ENCODE results near the gene PCED1B.
A peak's percentile ranks its signal among the peaks of the same experiment; 100 is the strongest.
"Not testable (repeated sequence)": the region's sequence is repeated elsewhere in the genome, so short reads cannot be mapped to it uniquely, and the experiment has no call there.

The PCED1B gene

DNA sequence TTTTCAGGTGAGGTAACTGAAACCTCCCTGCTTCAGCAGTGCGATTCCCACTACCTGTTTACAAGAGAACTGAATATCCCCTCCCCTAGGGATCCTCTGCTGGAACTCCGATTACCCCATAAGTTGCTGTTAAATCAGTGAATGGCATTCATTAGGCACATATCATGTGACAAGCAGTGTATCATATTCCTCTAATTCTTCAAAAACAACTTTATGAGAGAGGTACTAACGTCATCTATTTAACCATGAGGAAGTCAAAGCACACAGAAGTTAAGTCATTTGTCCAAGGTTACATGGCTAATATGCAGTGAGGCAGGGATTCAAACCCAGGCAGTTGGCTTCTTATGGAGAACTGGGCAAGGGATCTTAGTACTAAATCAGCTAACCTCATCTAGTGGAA, 43.9 kb upstream of the PCED1B start:
- TF ChIP-seq, protein P1, sequence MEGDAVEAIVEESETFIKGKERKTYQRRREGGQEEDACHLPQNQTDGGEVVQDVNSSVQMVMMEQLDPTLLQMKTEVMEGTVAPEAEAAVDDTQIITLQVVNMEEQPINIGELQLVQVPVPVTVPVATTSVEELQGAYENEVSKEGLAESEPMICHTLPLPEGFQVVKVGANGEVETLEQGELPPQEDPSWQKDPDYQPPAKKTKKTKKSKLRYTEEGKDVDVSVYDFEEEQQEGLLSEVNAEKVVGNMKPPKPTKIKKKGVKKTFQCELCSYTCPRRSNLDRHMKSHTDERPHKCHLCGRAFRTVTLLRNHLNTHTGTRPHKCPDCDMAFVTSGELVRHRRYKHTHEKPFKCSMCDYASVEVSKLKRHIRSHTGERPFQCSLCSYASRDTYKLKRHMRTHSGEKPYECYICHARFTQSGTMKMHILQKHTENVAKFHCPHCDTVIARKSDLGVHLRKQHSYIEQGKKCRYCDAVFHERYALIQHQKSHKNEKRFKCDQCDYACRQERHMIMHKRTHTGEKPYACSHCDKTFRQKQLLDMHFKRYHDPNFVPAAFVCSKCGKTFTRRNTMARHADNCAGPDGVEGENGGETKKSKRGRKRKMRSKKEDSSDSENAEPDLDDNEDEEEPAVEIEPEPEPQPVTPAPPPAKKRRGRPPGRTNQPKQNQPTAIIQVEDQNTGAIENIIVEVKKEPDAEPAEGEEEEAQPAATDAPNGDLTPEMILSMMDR (IDR thresholded peaks at IDR 0.05; ENCODE audit: low read depth, low read length), result no peak
- H3K4me3 ChIP-seq (ENCODE audit: low read depth, low read length), result no peak overlapping the region
- in situ Hi-C loops (cut with HindIII; ENCODE audit: low sequenced_read_pairs), result no loop called here
- no peak for DNase-seq (ENCODE audit: low read depth, low spot score)

DNA sequence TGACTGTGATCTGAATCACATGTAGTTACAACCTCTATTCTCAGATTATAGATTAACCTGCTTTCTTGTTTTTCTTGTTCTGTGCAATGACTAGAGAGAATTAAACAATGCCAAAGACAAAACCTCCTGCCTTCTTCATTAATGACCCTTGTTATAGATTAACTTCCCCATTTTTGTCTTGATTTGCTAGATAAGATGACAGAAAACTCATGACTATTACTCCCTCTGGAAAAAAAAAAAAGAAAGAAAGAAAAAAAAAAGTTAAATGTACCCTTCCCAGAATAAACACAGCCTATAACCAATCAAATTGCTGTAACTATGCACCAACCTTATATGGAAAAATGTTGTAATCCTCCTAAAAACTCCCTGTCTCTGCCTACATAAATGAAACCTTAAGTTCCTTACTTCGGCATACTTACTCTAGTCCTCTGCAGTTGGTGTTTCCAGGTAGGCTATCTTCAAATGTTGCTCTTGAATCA, 41.1 kb upstream of the PCED1B start:
- in situ Hi-C loops (cut with HindIII; ENCODE audit: low sequenced_read_pairs), result no loop called here
- TF ChIP-seq, protein P1 (IDR thresholded peaks at IDR 0.05; ENCODE audit: low read depth, low read length), result no peak
- peak; percentile 49 for DNase-seq (ENCODE audit: low read depth, low spot score)
- H3K4me3 ChIP-seq (ENCODE audit: low read depth, low read length), result no peak overlapping the region

DNA sequence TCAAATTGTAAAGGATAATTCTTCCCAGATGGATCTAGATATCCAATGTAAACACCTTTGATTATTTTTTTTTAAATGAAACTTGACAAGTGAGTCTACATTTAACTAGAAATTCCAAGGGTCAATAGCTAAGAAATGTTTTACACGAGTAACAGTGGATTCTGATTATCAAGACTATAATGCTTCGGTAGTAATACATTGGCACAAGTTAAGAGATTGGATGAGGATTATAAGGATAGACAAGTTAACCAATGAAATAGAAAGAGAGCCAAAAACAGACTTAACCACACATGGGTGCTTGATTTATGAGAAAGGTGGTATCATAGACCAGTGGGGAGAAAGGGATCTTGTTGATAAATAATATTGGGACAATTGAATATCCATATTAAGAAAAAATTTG, 40.3 kb upstream of the PCED1B start:
- DNase-seq (ENCODE audit: low read depth, low spot score), result no peak
- TF ChIP-seq, protein P1 (IDR thresholded peaks at IDR 0.05; ENCODE audit: low read depth, low read length), result no peak
- H3K4me3 ChIP-seq (ENCODE audit: low read depth, low read length), result no peak overlapping the region

DNA sequence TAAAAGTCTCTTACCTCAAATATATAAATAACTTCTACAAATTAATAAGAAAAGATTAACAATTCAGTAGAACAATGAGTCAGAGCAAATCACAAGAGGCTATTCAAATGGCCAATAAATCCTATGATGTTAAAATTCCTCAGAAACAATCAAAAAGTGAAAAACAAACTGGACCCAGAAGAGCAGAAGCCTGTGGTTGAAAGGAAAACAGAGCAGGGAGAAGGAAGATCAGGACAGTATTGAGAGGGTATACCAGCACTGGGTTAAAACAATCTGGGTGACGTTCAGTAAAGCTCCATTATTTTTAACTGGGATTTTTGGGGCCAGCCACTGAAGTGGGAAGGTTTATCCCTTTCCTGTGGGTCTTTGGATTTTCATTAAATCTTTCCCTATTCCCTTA, 39.7 kb upstream of the PCED1B start:
- no peak overlapping the region for H3K4me3 ChIP-seq (ENCODE audit: low read depth, low read length)
- no peak for DNase-seq (ENCODE audit: low read depth, low spot score)
- in situ Hi-C loops (cut with HindIII; ENCODE audit: low sequenced_read_pairs), result no loop called here
- TF ChIP-seq, protein P1 (IDR thresholded peaks at IDR 0.05; ENCODE audit: low read depth, low read length), result no peak

More for the DNA sequence above, 40.3 kb upstream of the PCED1B start:
- in situ Hi-C loops (cut with HindIII; ENCODE audit: low sequenced_read_pairs), result no loop called here

DNA sequence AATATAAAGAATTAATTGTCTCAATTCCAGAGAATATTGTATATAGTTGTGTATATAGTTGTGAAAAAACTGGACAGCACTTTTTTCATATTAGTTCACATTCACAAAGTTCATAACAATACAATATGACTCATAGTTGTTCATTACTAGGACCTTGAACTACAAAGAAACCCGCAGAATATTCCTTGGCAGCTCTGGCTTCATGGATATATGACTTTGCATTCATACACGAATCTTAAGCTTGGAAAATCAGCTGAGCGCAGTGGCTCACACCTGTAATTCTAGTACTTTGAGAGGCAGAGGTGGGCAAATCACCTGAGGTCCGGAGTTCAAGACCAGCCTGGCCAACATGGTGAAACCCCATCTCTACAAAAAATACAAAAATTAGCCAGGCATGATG, 38.1 kb upstream of the PCED1B start:
- DNase-seq (ENCODE audit: low read depth, low spot score), result no peak
- H3K4me3 ChIP-seq (ENCODE audit: low read depth, low read length), result no peak overlapping the region
- in situ Hi-C loops (cut with HindIII; ENCODE audit: low sequenced_read_pairs), result no loop called here
- TF ChIP-seq, protein P1 (IDR thresholded peaks at IDR 0.05; ENCODE audit: low read depth, low read length), result no peak

DNA sequence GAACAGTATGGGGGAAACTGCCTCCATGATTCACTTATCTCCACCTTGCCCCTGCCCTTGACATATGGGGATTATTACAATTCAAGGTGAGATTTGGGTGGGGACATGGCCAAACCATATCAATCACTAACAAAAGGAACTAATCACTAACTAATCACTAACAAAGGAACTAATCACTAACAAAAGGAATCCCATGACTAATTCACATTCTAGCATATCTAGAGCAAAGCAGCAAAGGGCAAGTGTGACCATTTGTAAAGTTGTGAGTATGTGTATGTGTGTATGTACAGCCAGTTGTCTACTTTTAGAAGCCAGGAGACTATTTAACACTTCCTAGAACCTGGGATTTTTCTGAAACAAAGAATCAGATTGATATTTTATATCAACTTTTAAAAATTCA, 30.9 kb upstream of the PCED1B start:
- no peak overlapping the region for H3K4me3 ChIP-seq (ENCODE audit: low read depth, low read length)
- no peak for DNase-seq (ENCODE audit: low read depth, low spot score)
- in situ Hi-C loops (cut with HindIII; ENCODE audit: low sequenced_read_pairs), result no loop called here
- TF ChIP-seq, protein P1 (IDR thresholded peaks at IDR 0.05; ENCODE audit: low read depth, low read length), result no peak

DNA sequence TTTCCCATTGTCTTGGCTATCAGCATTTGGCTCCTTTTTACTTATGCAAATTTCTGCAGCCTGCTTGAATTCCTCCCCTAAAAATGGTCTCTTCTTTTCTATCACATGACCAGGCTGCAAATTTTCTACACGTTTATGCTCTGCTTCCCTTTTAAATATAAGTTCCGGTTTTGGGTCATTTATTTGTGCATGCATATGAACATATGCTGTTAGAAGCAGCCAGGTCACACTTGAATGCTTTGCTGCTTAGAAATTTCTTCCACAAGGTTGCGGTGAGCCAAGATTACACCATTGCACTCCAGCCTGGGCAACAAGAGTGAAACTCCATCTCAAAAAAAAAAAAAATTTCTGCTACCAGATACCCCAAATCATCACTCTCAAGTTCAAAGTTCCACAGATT, 28.1 kb upstream of the PCED1B start:
- DNase-seq (ENCODE audit: low read depth, low spot score); H3K4me3 ChIP-seq (ENCODE audit: low read depth, low read length); in situ Hi-C loops (cut with HindIII; ENCODE audit: low sequenced_read_pairs): not testable (repeated sequence)

Measured in astrocyte of the spinal cord (primary cell).